Measurements from ENCODE around the gene CDK19. TPM values are rescaled to one million over a fixed set of nuclear protein-coding genes. Genes with fewer than 3 reads are reported as not detected.

The CDK19 gene
- total and polyA plus RNA-seq, 9 of the 15 experiments (the other 6 are each of a cell fraction or from before 2014, with no cell fraction given): 3.8 to 15.2 (median 7.4) TPM

- TF ChIP-seq MAX (CRISPR knock-in tag; IDR thresholded peaks at IDR 0.05) (no peak), CC2D1A (IDR thresholded peaks at IDR 0.05) (no peak), ARHGAP35 (IDR thresholded peaks at IDR 0.05; ENCODE audit: partially characterized antibody) (no peak), CHD2 (IDR thresholded peaks at IDR 0.05; ENCODE audit: low read depth, low read length) (no peak), TRIM25 (IDR thresholded peaks at IDR 0.05; ENCODE audit: borderline replicate concordance) (no peak), SLC30A9 (CRISPR knock-in tag; IDR thresholded peaks at IDR 0.05) (no peak), JUN (IDR thresholded peaks at IDR 0.05; ENCODE audit: borderline replicate concordance, low read depth, low read length) (no peak), JUN (CRISPR knock-in tag; IDR thresholded peaks at IDR 0.05; ENCODE audit: borderline replicate concordance) (no peak), SRF (CRISPR knock-in tag; IDR thresholded peaks at IDR 0.05) (no peak), POLR2H (tag; IDR thresholded peaks at IDR 0.05; ENCODE audit: low read depth) (0 out of 2 replicates have a peak, but pooled peaks have one; percentile 35), MYBL2 (IDR thresholded peaks at IDR 0.05; ENCODE audit: low read depth) (no peak), MYBL2 (CRISPR knock-in tag; IDR thresholded peaks at IDR 0.05; ENCODE audit: borderline replicate concordance) (no peak), SMARCA4 (IDR thresholded peaks at IDR 0.05) (0 out of 2 replicates have a peak, but pooled peaks have one; percentile 19), CAMTA2 (CRISPR knock-in tag; conservative IDR thresholded peaks at IDR 0.05) (no peak)
Measured at GRCh38 chr6:110620065-110620464, 195.2 kb downstream of the CDK19 start (continued).

Data from K562 (cell line).